GM12874 (cell line): ENCODE data around the gene MYOCOS.

Experiments
- CTCF ChIP-seq: IDR thresholded peaks from 2 replicates; pipeline ENCODE4 v1.5.1; 2011; ENCODE audit warnings: low read depth, mild to moderate bottlenecking, control low read depth, low read length, moderate library complexity; ENCODE audit not compliant: insufficient read depth

The MYOCOS gene

GRCh38 chr1:171642197-171642596 is 20.2 kb downstream of the MYOCOS start:
- TF ChIP-seq CTCF = no peak

GRCh38 chr1:171643156-171643555 is 21.1 kb downstream of the MYOCOS start:
- TF ChIP-seq CTCF = no peak

- peak; percentile 75 for TF ChIP-seq CTCF
These were observed 22.9 kb downstream of the MYOCOS start for GRCh38 chr1:171644805-171645483.

- no peak for TF ChIP-seq CTCF
These were observed 23.7 kb downstream of the MYOCOS start for GRCh38 chr1:171645553-171646248.

GRCh38 chr1:171646249-171646560 is 24.2 kb downstream of the MYOCOS start:
- TF ChIP-seq CTCF = no peak

GRCh38 chr1:171652234-171652822 is 30.3 kb downstream of the MYOCOS start, which contains the start of gene MYOC:
Gene MYOC, minus strand, starts transcription at chr1:171652688. Its CDS starts 77 bp downstream, at chr1:171652611.
- no peak for TF ChIP-seq CTCF

- TF ChIP-seq CTCF = no peak
These were observed 31.8 kb downstream of the MYOCOS start for GRCh38 chr1:171653796-171654195.
